Glutamatergic neuron (in vitro differentiated cells): Measurements from ENCODE around the gene ALDH5A1. TPM values are rescaled to one million over a fixed set of nuclear protein-coding genes. Genes with fewer than 3 reads are reported as not detected.

Experiments
- DNase-seq: peaks from one replicate; pipeline ENCODE4 v3.0.0; 2022
- H3K27ac Mint-ChIP-seq: one replicate; pipeline ENCODE4 v1.8.0; 2020; ENCODE audit warnings: mild to moderate bottlenecking, mixed read lengths, inconsistent platforms; ENCODE audit not compliant: unreplicated experiment
- H3K27me3 Mint-ChIP-seq: one replicate; pipeline ENCODE4 v1.8.0; 2020; ENCODE audit warnings: mild to moderate bottlenecking, moderate library complexity, mixed read lengths, inconsistent platforms; ENCODE audit not compliant: unreplicated experiment
- H3K36me3 Mint-ChIP-seq: one replicate; pipeline ENCODE4 v1.8.0; 2020; ENCODE audit warnings: mild to moderate bottlenecking, mixed read lengths, inconsistent platforms; ENCODE audit not compliant: unreplicated experiment
- H3K4me1 Mint-ChIP-seq: one replicate; pipeline ENCODE4 v1.8.0; 2020; ENCODE audit warnings: mild to moderate bottlenecking, low read depth, mixed read lengths, inconsistent platforms; ENCODE audit not compliant: unreplicated experiment
- H3K4me3 Mint-ChIP-seq: one replicate; pipeline ENCODE4 v1.8.0; 2020; ENCODE audit warnings: mild to moderate bottlenecking, mixed read lengths, inconsistent platforms; ENCODE audit not compliant: unreplicated experiment
- H3K9me3 Mint-ChIP-seq: one replicate; pipeline ENCODE4 v1.8.0; 2020; ENCODE audit warnings: mild to moderate bottlenecking, moderate library complexity, mixed read lengths, inconsistent platforms; ENCODE audit not compliant: unreplicated experiment
- CTCF ChIP-seq: fragments of 200-600 bp; sonication (generic); IDR thresholded peaks from one replicate; pipeline ENCODE4 v1.5.0; 2021; ENCODE audit not compliant: partially characterized antibody, unreplicated experiment
- total RNA-seq: library from RNA; stranded (reverse); fragmentation: NEBNext Ultra II Directional; extraction: Animal tissue kit (Norgen Biotek cat#: 25700); gene quantifications from one replicate; pipeline ENCODE4 v1.2.1, GENCODE V29; 2021; ENCODE audit not compliant: unreplicated experiment

Gene ALDH5A1
- total RNA-seq, 1 donor from 2014 or later: 1.2 TPM

- H3K36me3 Mint-ChIP-seq: no peaks in the 10 kb centered on the region
- H3K27ac Mint-ChIP-seq: no peak overlapping the region
- H3K4me1 Mint-ChIP-seq: no peaks in the 10 kb centered on the region
- TF ChIP-seq CTCF: no peak
- no peaks in the 10 kb centered on the region for H3K9me3 Mint-ChIP-seq
- H3K27me3 Mint-ChIP-seq: no peaks in the 10 kb centered on the region
- no peak for DNase-seq
- H3K4me3 Mint-ChIP-seq: no peak overlapping the region
These were observed 44.6 kb downstream of the ALDH5A1 start for GRCh38 chr6:24539416-24539815.

GRCh38 chr6:24540197-24540596 lies 45.4 kb downstream of the ALDH5A1 start:
- DNase-seq: no peak
- Mint-ChIP-seq H3K4me1 (no peaks in the 10 kb centered on the region), H3K9me3 (no peaks in the 10 kb centered on the region), H3K36me3 (no peaks in the 10 kb centered on the region), H3K27ac (no peak overlapping the region), H3K4me3 (no peak overlapping the region), H3K27me3 (no peaks in the 10 kb centered on the region)
- TF ChIP-seq CTCF: no peak

DNA sequence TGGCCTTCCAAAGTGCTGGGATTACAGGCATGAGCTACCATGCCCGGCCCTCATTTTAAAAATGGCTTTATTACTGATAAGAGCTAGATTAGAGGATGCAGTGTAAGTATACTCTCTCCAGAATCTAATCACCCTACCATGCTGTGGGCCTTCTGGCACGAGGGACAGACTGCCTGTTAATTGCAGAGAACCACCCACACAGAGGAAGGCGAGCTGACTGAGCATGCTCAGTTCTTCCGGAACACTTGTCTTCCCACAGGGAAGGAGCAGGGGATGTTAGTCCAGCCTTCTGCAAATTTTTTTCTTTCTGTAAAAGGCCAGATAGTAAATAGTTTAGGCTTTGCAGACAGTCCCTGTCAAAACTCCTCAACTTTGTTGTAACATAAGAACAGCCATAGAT lies 48.9 kb downstream of the ALDH5A1 start:
- no peaks in the 10 kb centered on the region for H3K36me3 Mint-ChIP-seq
- H3K9me3 Mint-ChIP-seq: no peaks in the 10 kb centered on the region
- DNase-seq: peak; percentile 20
- no peak overlapping the region for H3K27ac Mint-ChIP-seq
- H3K27me3 Mint-ChIP-seq: no peaks in the 10 kb centered on the region
- no peak for TF ChIP-seq CTCF
- no peaks in the 10 kb centered on the region for H3K4me1 Mint-ChIP-seq
- no peak overlapping the region for H3K4me3 Mint-ChIP-seq

DNA sequence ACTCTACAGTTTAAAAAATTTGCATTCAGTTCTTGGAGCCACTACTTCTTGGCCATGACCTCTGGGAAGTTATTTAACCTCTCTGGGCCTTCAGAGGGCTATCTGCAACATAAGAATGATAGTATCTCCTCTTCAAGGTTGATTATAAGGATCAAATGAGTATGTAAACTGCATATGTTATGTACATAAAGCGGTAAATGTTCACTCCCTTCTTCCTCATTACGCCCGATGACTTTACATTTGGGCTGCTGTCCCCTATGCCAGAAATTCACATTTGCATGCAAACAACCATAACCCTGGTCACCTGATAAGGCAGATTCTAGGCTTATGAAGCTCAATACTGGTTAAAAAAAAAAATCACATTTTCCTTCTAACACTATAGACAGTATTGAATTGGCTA lies 50.4 kb downstream of the ALDH5A1 start:
- Mint-ChIP-seq H3K36me3 (no peaks in the 10 kb centered on the region), H3K4me3 (no peak overlapping the region), H3K27ac (no peak overlapping the region), H3K9me3 (no peaks in the 10 kb centered on the region), H3K27me3 (no peaks in the 10 kb centered on the region), H3K4me1 (peaks cover under 1% of the 10 kb centered on the region)
- DNase-seq: no peak
- TF ChIP-seq CTCF: no peak

- DNase-seq: no peak
- H3K4me3 Mint-ChIP-seq: no peak overlapping the region
- H3K27ac Mint-ChIP-seq: no peak overlapping the region
- H3K27me3 Mint-ChIP-seq: no peaks in the 10 kb centered on the region
- no peaks in the 10 kb centered on the region for H3K9me3 Mint-ChIP-seq
- H3K4me1 Mint-ChIP-seq: peaks cover 2% of the 10 kb centered on the region
- no peaks in the 10 kb centered on the region for H3K36me3 Mint-ChIP-seq
- no peak for TF ChIP-seq CTCF
These were observed 50.9 kb downstream of the ALDH5A1 start for GRCh38 chr6:24545691-24546090.
